SK-N-SH treated with all-trans-retinoic acid at 6 μM for 48 hours (cell line): ENCODE measurements around the gene CCDC102A.

Experiments
- ARNTL ChIP-seq: fragments of 450-650 bp; formaldehyde crosslinking; IDR thresholded peaks from 2 replicates; pipeline ENCODE4 v1.5.0; 2020; ENCODE audit warnings: low read depth, mild to moderate bottlenecking, moderate library complexity, borderline replicate concordance
- BACH2 ChIP-seq: fragments of 250-450 bp; sonication (Bioruptor Pico); IDR thresholded peaks from 2 replicates; pipeline ENCODE4 v1.9.0; 2021; ENCODE audit warnings: mild to moderate bottlenecking, borderline replicate concordance
- ESRRG ChIP-seq: fragments of 250-450 bp; sonication (Bioruptor Pico); IDR thresholded peaks from 2 replicates; pipeline ENCODE4 v1.6.1; 2021; ENCODE audit warnings: mild to moderate bottlenecking
- ISL1 ChIP-seq: fragments of 250-450 bp; sonication (Bioruptor Pico); IDR thresholded peaks from 2 replicates; pipeline ENCODE4 v2.1.2; 2022; ENCODE audit warnings: mild to moderate bottlenecking, moderate library complexity
- RARB ChIP-seq: fragments of 250-450 bp; sonication (Bioruptor Pico); IDR thresholded peaks from 2 replicates; pipeline ENCODE4 v1.8.0; 2021; ENCODE audit warnings: mild to moderate bottlenecking, moderate library complexity
- SNAI2 ChIP-seq: fragments of 250-450 bp; sonication (Bioruptor Pico); IDR thresholded peaks from 2 replicates; pipeline ENCODE4 v1.5.0; 2020; ENCODE audit warnings: mild to moderate bottlenecking, moderate library complexity
- TCF4 ChIP-seq: fragments of 250-450 bp; sonication (Bioruptor Pico); IDR thresholded peaks from 2 replicates; pipeline ENCODE4 v1.8.0; 2021; ENCODE audit warnings: mild to moderate bottlenecking, moderate library complexity, borderline replicate concordance
- TOX ChIP-seq: fragments of 250-450 bp; sonication (Bioruptor Pico); IDR thresholded peaks from 2 replicates; pipeline ENCODE4 v1.8.0; 2021; ENCODE audit warnings: mild to moderate bottlenecking, moderate library complexity, borderline replicate concordance
- ZFP30 ChIP-seq: fragments of 450-650 bp; formaldehyde crosslinking; IDR thresholded peaks from 2 replicates; pipeline ENCODE4 v1.5.0; 2022; ENCODE audit warnings: mild to moderate bottlenecking, moderate library complexity
- ZNF565 ChIP-seq: fragments of 450-650 bp; formaldehyde crosslinking; conservative IDR thresholded peaks from 2 replicates; pipeline ENCODE4 v1.5.0; 2020; ENCODE audit warnings: low read depth, mild to moderate bottlenecking, moderate library complexity
- ZNF8 ChIP-seq: fragments of 450-650 bp; formaldehyde crosslinking; IDR thresholded peaks from 2 replicates; pipeline ENCODE4 v1.5.0; 2020; ENCODE audit warnings: mild to moderate bottlenecking, moderate library complexity
- TF ChIP-seq, protein P1 (sequence below): fragments of 250-450 bp; sonication (Bioruptor Pico); IDR thresholded peaks from 2 replicates; pipeline ENCODE4 v1.8.0; 2020; ENCODE audit warnings: mild to moderate bottlenecking, moderate library complexity, borderline replicate concordance
- TF ChIP-seq, protein P2 (sequence below): fragments of 250-450 bp; sonication (Bioruptor Pico); IDR thresholded peaks from 2 replicates; pipeline ENCODE4 v1.5.1; 2020; ENCODE audit warnings: low read depth, mild to moderate bottlenecking, moderate library complexity

DNA sequence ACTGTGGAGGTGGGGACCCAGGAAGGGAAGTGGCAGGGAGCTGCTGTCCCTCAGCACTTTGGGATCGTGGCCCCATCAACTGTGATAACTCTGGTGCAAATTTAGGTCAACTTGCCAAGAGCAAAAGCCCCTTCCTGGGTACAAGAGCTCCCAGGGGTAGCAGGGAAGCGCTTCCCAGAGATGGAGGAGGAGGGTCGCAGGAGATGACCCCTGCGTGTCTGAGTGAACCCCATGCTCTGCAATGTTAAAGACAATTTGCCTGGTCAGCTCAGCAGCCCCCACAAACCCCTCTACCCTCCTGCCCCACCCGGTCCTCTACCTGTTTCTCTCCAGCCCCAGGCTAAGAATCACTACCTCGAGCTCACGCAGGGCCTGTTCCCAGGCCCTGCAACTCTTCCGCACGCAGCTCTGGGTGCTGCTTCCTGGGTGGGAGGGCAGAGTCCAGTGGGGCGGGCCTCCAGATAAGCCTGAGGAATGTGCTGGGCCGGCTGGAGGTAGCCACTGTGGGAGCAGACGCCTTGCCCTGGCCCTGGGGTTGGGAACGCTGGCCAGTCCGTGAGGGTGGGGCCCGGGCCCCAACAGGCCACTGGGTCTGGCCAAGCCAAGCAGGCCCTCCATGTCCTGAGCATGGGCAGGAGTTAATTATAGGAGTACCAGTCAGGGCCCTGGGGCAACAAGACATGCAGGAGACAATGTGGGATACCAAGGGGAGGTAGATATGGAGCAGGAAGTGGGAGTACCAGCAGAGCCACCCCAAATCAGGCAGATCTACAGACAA lies 56.2 kb downstream of the CCDC102A start:
- TF ChIP-seq ZNF565 (CRISPR knock-in tag) (no peak), ARNTL (CRISPR knock-in tag) (no peak), TCF4 (CRISPR knock-in tag) (no peak), RARB (CRISPR knock-in tag) (no peak), TOX (no peak), BACH2 (CRISPR knock-in tag) (no peak), ZNF8 (CRISPR knock-in tag) (no peak), ISL1 (CRISPR knock-in tag) (no peak), ESRRG (no peak), SNAI2 (CRISPR knock-in tag) (no peak), ZFP30 (CRISPR knock-in tag) (no peak)
- TF ChIP-seq, protein P1, sequence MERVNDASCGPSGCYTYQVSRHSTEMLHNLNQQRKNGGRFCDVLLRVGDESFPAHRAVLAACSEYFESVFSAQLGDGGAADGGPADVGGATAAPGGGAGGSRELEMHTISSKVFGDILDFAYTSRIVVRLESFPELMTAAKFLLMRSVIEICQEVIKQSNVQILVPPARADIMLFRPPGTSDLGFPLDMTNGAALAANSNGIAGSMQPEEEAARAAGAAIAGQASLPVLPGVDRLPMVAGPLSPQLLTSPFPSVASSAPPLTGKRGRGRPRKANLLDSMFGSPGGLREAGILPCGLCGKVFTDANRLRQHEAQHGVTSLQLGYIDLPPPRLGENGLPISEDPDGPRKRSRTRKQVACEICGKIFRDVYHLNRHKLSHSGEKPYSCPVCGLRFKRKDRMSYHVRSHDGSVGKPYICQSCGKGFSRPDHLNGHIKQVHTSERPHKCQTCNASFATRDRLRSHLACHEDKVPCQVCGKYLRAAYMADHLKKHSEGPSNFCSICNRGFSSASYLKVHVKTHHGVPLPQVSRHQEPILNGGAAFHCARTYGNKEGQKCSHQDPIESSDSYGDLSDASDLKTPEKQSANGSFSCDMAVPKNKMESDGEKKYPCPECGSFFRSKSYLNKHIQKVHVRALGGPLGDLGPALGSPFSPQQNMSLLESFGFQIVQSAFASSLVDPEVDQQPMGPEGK (CRISPR knock-in tag) = no peak
- TF ChIP-seq, protein P2, sequence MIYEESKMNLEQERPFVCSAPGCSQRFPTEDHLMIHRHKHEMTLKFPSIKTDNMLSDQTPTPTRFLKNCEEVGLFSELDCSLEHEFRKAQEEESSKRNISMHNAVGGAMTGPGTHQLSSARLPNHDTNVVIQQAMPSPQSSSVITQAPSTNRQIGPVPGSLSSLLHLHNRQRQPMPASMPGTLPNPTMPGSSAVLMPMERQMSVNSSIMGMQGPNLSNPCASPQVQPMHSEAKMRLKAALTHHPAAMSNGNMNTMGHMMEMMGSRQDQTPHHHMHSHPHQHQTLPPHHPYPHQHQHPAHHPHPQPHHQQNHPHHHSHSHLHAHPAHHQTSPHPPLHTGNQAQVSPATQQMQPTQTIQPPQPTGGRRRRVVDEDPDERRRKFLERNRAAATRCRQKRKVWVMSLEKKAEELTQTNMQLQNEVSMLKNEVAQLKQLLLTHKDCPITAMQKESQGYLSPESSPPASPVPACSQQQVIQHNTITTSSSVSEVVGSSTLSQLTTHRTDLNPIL = no peak
